GM23248 (cell line): ENCODE measurements around the gene LRP5.

Source experiments
- EZH2 ChIP-seq: fragments of 200-600 bp; sonication (generic); IDR thresholded peaks from 2 replicates; pipeline ENCODE4 v1.6.1; 2018; ENCODE audit warnings: antibody characterized with exemption, mild to moderate bottlenecking; ENCODE audit not compliant: insufficient read depth, poor library complexity, severe bottlenecking
- EZH2phosphoT487 ChIP-seq: fragments of 200-600 bp; sonication (generic); IDR thresholded peaks from 2 replicates; pipeline ENCODE4 v1.6.1; 2018; ENCODE audit warnings: antibody characterized with exemption, moderate library complexity, mild to moderate bottlenecking, low read depth; ENCODE audit not compliant: insufficient read depth

DNA sequence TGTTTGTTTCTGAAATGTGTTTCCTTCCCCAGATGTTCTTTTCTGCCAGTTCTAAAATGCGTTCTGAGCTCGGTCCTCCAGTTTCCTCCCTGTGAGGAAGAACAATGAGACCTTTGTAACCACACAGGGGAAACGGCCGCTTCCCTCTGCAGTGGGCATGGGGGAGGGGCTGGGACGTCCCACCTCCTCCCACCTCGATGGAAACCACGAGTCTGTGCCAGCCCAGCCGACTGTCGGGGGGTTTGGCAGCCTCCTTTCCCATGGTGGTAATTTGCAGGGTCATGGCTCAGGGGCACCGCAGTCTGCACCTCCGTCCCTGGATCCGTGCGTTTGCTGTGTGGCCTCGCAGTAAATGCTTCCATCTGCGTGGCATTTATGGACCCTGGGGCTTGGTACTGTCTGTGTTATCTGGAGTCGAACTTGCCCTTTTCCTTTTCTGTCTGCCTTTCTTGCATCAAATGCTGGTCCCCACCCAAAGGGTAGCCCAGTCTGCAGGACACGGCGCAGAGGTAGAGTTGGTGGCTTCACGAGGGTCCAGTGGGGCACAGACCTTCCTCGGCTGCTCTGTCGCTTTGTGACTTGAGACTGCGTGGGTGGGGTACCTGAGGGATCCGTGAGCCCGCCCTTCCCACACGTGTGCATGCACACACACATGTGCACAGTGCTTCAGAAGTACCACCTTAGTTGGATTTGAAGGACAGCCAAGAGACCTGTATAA lies 16.1 kb downstream of the LRP5 start:
- TF ChIP-seq EZH2 (no peak), EZH2phosphoT487 (no peak)
